Esophagus (tissue), 2 donors: ENCODE results near the gene YOD1. TPM values are rescaled to one million over a fixed set of nuclear protein-coding genes. Genes with fewer than 3 reads are reported as not detected.
"Not testable (repeated sequence)": the region's sequence is repeated elsewhere in the genome, so short reads cannot be mapped to it uniquely, and the experiment has no call there.

Experiments used
- H3K27ac ChIP-seq, 2 donors: one replicate each; pipeline ENCODE4 v1.5.1; 2013; ENCODE audit warnings: low read depth in 2 of 2, mild to moderate bottlenecking in 2 of 2, inconsistent platforms in 1 of 2, low read length in 1 of 2, moderate library complexity in 1 of 2
- H3K27me3 ChIP-seq, 2 donors: one replicate each; pipeline ENCODE4 v1.6.1; 2013; ENCODE audit warnings: low read length in 2 of 2, control low read depth in 1 of 2, mild to moderate bottlenecking in 1 of 2; ENCODE audit not compliant: insufficient read depth in 2 of 2, control insufficient read depth in 1 of 2
- H3K36me3 ChIP-seq, 2 donors: one replicate each; pipeline ENCODE4 v1.6.1; 2013; ENCODE audit warnings: low read length in 1 of 2; ENCODE audit not compliant: control insufficient read depth in 2 of 2, insufficient read depth in 2 of 2
- H3K4me1 ChIP-seq, 2 donors: one replicate each; pipeline ENCODE4 v1.6.1; 2013; ENCODE audit warnings: low read length in 1 of 2; ENCODE audit not compliant: control insufficient read depth in 2 of 2, insufficient read depth in 2 of 2
- H3K4me3 ChIP-seq, 2 donors: one replicate each; pipeline ENCODE4 v1.5.1; 2013; ENCODE audit warnings: low read length in 2 of 2, mild to moderate bottlenecking in 2 of 2, low read depth in 1 of 2, moderate library complexity in 1 of 2
- H3K9me3 ChIP-seq, 2 donors: one replicate each; pipeline ENCODE4 v1.6.1; 2013; ENCODE audit warnings: mild to moderate bottlenecking in 2 of 2, low read depth in 1 of 2, low read length in 1 of 2, moderate library complexity in 1 of 2; ENCODE audit not compliant: control insufficient read depth in 2 of 2, insufficient read depth in 1 of 2
- WGBS, 2 donors: extraction: QIAGEN DNeasy Blood & Tissue Kit; methylation state at CpG; one replicate each; pipeline ENCODE4 v1.1.7; 2013; 5-methylcytosine and 5-hydroxymethylcytosine counted together
- polyA plus RNA-seq, 2 donors: library from polyadenylated mRNA; stranded (reverse); fragments of 200-250 nt; gene quantifications; one replicate each; pipeline ENCODE4 v1.2.3, GENCODE V29; 2013
- donor health status: healthy with polysubstance abuse.
- donor health status: Bipolar disorder and iron deficiency.

YOD1 gene
- polyA plus RNA-seq, 2 donors, result 13.9 to 39.4 TPM

DNA sequence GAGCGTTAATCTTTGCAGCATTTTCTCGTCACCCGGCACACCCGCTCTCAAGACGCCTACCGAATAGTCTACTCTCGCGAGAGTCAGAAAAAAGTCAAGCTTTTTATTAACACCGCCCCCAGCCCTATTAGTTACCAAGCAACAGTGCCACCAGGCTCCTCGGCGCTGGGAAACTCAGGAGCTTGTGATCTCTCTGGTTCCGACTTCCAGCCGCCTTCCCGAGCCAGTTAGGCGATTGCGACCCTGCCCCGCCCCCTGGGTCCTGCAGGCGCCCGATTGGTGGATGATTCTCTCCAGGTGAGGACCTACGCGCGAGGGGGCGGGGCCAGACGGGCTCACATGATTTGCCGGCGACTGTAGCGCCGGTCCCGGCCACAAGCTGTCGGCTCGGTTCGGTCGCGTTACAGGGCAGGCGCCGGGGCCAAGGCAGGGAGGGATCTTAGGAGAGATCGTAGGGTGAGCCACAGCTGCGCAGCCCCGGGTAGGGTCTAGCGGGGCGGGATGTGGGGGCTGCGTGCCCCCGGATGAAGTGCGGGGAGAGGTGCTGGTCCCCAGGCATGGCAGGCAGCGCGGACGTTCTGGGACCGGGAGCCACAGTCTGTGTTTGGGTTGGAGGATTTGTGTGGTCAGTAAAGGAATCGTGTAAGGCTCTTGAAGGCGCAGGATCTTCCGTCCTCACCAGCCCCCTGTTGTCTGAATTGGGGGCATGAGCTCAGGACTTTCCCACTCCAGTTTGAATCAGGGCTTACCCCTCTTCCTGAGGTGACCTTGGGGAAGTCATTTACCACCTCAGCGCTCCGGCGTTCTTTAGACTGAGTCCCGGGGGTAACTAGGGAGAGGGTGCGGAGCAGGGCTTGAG, 2.1 kb upstream of the YOD1 start, which contains the start of gene PFKFB2:
Gene PFKFB2, plus strand, starts transcription at position 365 of the 859 bp plus-strand sequence. CDS start 1,443 bp downstream, outside the sequence.
- no peaks in the 10 kb centered on the region for H3K27me3 ChIP-seq
- peak within 1 kb of the TSS; percentile 88 to 99 for H3K27ac ChIP-seq
- peak within 1 kb of the TSS; percentile 72 to 97 for H3K4me3 ChIP-seq
- no peaks in the 10 kb centered on the region for H3K9me3 ChIP-seq
- peaks cover 0 to 7% of the 10 kb centered on the region in 2 donors for H3K36me3 ChIP-seq
- WGBS, 2 donors, result 2 to 3% methylated on average over 56 of the region's 56 CpGs
- H3K4me1 ChIP-seq, result no peaks in the 10 kb centered on the region

DNA sequence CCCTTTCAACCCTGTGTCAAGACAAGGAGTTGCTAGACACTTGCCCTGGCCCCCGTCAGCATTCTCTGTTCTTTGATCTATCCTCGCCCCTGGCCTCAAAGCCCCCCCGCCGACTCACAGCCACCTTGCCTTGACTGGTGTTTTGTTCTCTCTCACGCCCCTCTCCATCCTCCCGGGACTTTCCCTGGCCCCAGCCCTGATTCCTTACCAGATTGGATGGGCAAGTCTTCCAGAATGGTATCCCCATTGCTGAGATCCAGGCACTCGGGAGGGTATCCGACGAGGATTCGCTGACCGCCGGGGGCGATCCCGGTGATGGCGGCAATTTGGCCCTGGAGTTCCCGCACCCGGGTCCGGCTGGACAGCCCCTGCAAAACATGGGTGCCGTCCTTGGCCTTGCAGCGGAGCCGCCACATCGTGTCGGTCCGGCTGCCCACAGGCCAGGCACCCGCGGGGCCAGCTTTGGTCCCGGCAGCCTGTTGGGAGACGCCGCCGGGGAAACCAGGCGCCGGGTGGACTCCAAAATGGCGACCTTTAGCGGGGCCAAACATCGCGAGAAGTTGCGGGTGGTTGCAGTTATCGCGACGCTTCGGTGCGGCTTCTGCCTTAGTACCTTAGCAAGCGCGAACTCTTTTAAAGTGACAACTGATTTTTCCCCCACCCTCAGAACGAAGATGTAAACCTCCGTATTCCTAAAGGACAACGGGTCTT, 373 bp downstream of the YOD1 start:
- Histone ChIP-seq H3K27ac (peak overlapping the region; percentile 81 to 97), H3K27me3 (no peaks in the 10 kb centered on the region), H3K36me3 (peaks cover 0 to 7% of the 10 kb centered on the region in 2 donors), H3K4me3 (peak overlapping the region; percentile 88 to 97), H3K4me1 (no peaks in the 10 kb centered on the region), H3K9me3 (no peaks in the 10 kb centered on the region)
- WGBS, 2 donors, result 0 to 1% methylated on average over 47 of the region's 47 CpGs

DNA sequence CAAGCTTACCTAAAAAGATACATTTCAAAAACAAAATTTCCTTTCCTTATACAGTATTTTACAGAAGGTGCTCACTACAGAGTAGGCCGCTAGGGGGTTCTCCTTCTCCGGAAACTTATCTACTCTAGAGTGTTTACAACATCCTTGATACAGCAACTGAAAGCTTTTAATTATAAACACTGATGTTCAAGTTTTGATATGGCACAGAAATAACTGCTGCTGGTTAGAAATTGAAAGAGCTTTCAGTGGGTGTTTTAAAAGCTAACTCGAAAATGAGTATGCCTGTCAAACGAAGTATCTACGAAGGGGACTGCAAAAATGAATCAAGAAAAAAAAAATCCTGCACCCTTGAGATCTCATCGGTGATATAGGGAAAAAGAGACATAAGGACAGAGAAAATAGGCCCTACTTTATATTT, 1.0 kb downstream of the YOD1 start:
- Histone ChIP-seq H3K9me3 (no peaks in the 10 kb centered on the region), H3K27ac (peak overlapping the region; percentile 81 to 97), H3K4me1 (no peaks in the 10 kb centered on the region), H3K36me3 (peaks cover 0 to 7% of the 10 kb centered on the region in 2 donors), H3K27me3 (no peaks in the 10 kb centered on the region), H3K4me3 (peak overlapping the region; percentile 88 to 97)
- 1% methylated on average over 6 of the region's 6 CpGs for WGBS, 2 donors

DNA sequence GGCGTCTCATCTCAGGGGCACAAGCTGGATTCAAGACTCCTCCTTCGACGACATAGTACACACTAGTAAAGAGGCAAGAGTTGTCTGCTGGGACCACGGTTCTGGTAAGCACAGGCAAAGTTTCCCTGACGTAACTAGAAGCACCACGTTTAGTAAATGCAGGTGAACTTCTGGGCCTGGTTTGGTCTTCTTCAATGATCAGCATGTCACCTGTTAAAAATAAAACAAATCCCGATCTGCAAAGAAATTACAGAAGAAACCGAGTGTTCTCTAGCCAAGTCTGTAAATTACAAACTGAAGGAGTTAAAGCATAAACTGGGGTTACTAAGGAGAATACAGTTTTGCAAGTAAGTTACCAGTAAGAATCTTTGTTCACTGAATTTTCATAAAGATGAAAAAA, 1.5 kb downstream of the YOD1 start:
- Histone ChIP-seq H3K4me3 (peak overlapping the region; percentile 44 to 97), H3K27me3 (no peaks in the 10 kb centered on the region), H3K9me3 (no peaks in the 10 kb centered on the region), H3K27ac (peak overlapping the region in 1 of 2 donors; percentile 47), H3K36me3 (peaks cover 0 to 7% of the 10 kb centered on the region in 2 donors), H3K4me1 (no peaks in the 10 kb centered on the region)
- WGBS, 2 donors, result 50% methylated on average over 8 of the region's 8 CpGs

DNA sequence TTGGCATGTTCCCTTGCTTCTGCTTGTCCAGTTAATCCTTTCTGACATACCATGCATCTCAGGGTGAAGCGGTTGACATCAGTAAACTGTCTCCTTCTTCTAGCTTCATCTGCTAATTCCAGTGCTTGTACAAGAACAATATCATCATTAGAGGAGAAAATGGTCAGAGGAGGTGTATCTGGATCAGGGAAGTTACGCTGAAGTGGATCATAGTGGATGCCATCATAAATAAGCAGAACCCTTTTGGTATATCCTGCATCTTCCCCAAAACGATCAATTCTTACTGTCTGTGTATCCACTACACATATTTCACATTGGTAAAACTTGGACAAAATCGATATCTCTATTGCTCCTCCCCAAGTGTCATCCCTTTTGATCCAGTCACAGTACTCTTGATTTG, 2.0 kb downstream of the YOD1 start:
- H3K27ac ChIP-seq, result no peak overlapping the region
- H3K36me3 ChIP-seq, result peaks cover 0 to 7% of the 10 kb centered on the region in 2 donors
- no peaks in the 10 kb centered on the region for H3K9me3 ChIP-seq
- no peaks in the 10 kb centered on the region for H3K4me1 ChIP-seq
- 81 to 82% methylated on average over 4 of the region's 4 CpGs for WGBS, 2 donors
- H3K27me3 ChIP-seq, result no peaks in the 10 kb centered on the region
- H3K4me3 ChIP-seq, result peak overlapping the region in 1 of 2 donors; percentile 97

DNA sequence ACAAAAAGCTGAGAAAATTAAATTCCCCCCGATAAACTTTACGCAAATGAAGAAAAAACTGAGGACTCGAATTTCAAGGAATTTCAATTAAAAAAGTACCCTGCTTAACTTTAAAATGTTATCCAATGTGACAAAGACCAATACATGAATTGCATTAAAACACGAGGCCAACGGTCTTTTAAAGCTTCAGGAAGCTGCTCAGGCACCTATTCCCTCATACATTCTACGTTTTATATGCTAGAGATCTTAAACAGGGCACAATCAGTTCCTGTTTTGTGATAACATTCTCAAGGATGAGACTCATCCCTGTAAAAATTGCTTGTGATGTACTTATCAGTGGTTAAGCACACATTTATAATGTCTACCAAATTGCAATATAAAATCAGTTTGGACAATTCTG, 3.0 kb downstream of the YOD1 start:
- no peak overlapping the region for H3K27ac ChIP-seq
- no peaks in the 10 kb centered on the region for H3K27me3 ChIP-seq
- peak overlapping the region in 1 of 2 donors; percentile 97 for H3K4me3 ChIP-seq
- no peaks in the 10 kb centered on the region for H3K4me1 ChIP-seq
- no peaks in the 10 kb centered on the region for H3K9me3 ChIP-seq
- 70 to 77% methylated on average over 6 of the region's 6 CpGs for WGBS, 2 donors
- peaks cover 0 to 7% of the 10 kb centered on the region in 2 donors for H3K36me3 ChIP-seq

DNA sequence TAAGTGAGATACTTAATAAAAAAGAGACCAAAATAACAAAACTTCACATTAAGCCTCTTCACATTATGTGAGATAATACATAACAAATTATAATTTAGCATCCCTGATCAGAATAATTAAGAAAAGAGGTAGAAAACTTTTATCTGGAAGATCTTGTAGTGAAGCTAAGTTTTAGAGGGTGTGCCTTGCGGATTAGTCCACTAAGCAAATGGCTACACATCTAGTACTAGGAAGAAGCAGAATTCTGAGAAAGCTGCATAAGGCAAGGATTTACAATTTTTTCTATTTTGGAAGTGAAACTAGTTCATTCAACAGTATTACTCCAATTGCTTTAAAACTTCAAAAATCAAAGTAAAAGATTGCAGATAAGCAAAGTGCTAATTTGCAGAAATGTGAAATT, 3.5 kb downstream of the YOD1 start:
- H3K27ac ChIP-seq, result no peak overlapping the region
- no peaks in the 10 kb centered on the region for H3K9me3 ChIP-seq
- H3K27me3 ChIP-seq, result no peaks in the 10 kb centered on the region
- 82 to 94% methylated on average over 1 of the region's 1 CpG for WGBS, 2 donors
- H3K4me3 ChIP-seq, result peak overlapping the region in 1 of 2 donors; percentile 97
- no peaks in the 10 kb centered on the region for H3K4me1 ChIP-seq
- H3K36me3 ChIP-seq, result peaks cover 0 to 7% of the 10 kb centered on the region in 2 donors

DNA sequence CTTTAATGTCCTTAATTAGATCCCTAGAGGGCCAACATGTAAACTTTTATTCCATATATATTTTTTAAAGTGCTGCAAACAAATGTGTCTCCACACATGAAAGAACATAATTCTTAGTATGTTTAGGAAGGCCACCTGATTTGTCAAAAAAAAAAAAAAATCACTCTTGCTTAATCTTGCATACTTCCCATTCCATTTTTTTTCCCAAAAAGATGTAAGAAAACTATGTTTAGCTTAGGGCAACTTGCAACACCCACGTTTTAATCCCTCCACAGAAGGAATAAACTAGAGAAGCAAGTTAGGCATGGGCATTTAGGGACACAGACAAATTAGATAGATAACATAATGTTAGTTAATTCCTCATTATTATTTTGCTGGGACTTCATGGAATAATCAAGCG, 5.6 kb downstream of the YOD1 start:
- Histone ChIP-seq H3K27ac (no peak overlapping the region), H3K27me3 (no peaks in the 10 kb centered on the region), H3K9me3 (no peaks in the 10 kb centered on the region), H3K36me3 (peaks cover 0 to 7% of the 10 kb centered on the region in 2 donors), H3K4me3 (peak overlapping the region in 1 of 2 donors; percentile 15), H3K4me1 (no peaks in the 10 kb centered on the region)
- WGBS, 2 donors, result 66 to 68% methylated on average over 2 of the region's 2 CpGs

DNA sequence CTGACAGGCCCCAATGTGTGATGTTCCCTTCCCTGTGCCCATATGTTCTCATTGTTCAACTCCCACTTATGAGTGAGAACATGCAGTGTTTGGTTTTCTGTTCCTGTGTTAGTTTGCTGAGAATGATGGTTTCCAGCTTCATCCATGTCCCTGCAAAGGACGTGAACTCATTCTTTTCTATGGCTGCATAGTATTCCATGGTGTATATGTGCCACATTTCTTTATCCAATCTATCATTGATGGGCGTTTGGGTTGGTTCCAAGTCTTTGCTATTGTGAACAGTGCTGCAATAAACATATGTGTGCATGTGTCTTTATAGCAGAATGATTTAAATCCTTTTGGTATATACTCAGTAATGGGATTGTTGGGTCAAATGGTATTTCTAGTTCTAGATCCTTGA, 9.6 kb downstream of the YOD1 start:
- not testable (repeated sequence) for H3K4me1 ChIP-seq, H3K36me3 ChIP-seq, H3K27me3 ChIP-seq, H3K9me3 ChIP-seq, H3K27ac ChIP-seq, H3K4me3 ChIP-seq
- 87 to 93% methylated on average over 2 of the region's 2 CpGs for WGBS, 2 donors
